Transverse colon (tissue), 4 donors: ENCODE results near the gene MUC20.

Experiments used
- CTCF ChIP-seq, 5 experiments: fragments of 200-600 bp in 3 of 5; fragments of 450-650 bp in 2 of 5; sonication (generic) in 3 of 5; IDR thresholded peaks; 1 replicate in 2 of 5; 2 replicates in 3 of 5; pipeline ENCODE4 v1.5.1; 2016 to 2017; ENCODE audit warnings: antibody characterized with exemption in 5 of 5, inconsistent platforms in 3 of 5, mild to moderate bottlenecking in 2 of 5, moderate library complexity in 1 of 5
- EP300 ChIP-seq: sonication (generic); formaldehyde crosslinking; IDR thresholded peaks from one replicate; pipeline ENCODE4 v1.6.1; 2017; ENCODE audit warnings: antibody characterized with exemption, low read depth
- POLR2A ChIP-seq: fragments of 450-650 bp; IDR thresholded peaks from one replicate; pipeline ENCODE4 v1.6.1; 2016; ENCODE audit warnings: antibody characterized with exemption, mild to moderate bottlenecking, moderate library complexity
- POLR2AphosphoS5 ChIP-seq, 3 donors: sonication (generic); formaldehyde crosslinking; IDR thresholded peaks; one replicate each; pipeline ENCODE4 v1.6.1; 2016; ENCODE audit warnings: antibody characterized with exemption in 3 of 3

GRCh38 chr3:195690951-195691350 is 29.8 kb upstream of the MUC20 start:
- TF ChIP-seq POLR2A (no peak), CTCF (IDR thresholded peaks at IDR 0.05) (no peak), EP300 (no peak), POLR2AphosphoS5 (IDR thresholded peaks at IDR 0.05) (no peak)
